ENCODE data around the gene PROZ. TPM values are rescaled to one million over a fixed set of nuclear protein-coding genes. Genes with fewer than 3 reads are reported as not detected.

PROZ gene
- total and polyA plus RNA-seq, 4 donors, result not detected

DNA sequence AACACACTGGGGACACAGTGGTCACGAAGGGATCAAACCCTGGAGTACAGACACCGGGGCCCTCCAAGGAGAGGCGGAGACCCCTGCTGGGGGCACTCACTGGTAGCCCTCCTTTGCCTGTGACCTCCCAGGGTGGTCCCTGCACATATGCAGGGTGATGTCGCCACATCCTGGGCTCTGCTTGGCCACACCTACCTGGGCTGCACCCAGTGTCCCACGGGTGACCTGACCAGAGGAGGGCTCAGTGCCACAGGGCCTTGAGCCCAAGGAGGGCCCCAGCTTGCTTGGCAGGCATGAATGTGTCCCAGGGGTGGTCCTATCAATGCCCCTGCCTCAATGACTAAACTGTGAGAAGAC is 45.9 kb downstream of the PROZ start:
- Histone ChIP-seq H3K27ac (ENCODE audit: low read depth in 1 of 2, low read length in 1 of 2) (peak overlapping the region in 1 of 2 donors; percentile 90), H3K9me3 (ENCODE audit: control insufficient read depth in 4 of 4, insufficient read depth in 3 of 4, low read length in 3 of 4) (no peaks in the 10 kb centered on the region), H3K4me3 (no peak overlapping the region), H3K4me1 (ENCODE audit: control insufficient read depth in 5 of 5, insufficient read depth in 5 of 5, low read length in 5 of 5) (peaks cover 0 to 27% (median 10%) of the 10 kb centered on the region in 5 donors), H3K9ac (ENCODE audit: insufficient read depth in 1 of 2, low read length in 2 of 2) (no peak overlapping the region), H3K36me3 (ENCODE audit: control insufficient read depth in 4 of 4, insufficient read depth in 4 of 4, low read length in 4 of 4) (peaks cover 0 to 8% (median 2%) of the 10 kb centered on the region in 4 donors), H3K27me3 (ENCODE audit: control insufficient read depth in 3 of 3, insufficient read depth in 3 of 3, low read length in 2 of 3) (no peaks in the 10 kb centered on the region)
- DNase-seq, result no peak
- no peak for ATAC-seq (ENCODE audit: insufficient read depth, low FRiP score)
- WGBS, 2 donors, result 88 to 90% methylated on average over 5 of the region's 5 CpGs
- TF ChIP-seq, protein P1, sequence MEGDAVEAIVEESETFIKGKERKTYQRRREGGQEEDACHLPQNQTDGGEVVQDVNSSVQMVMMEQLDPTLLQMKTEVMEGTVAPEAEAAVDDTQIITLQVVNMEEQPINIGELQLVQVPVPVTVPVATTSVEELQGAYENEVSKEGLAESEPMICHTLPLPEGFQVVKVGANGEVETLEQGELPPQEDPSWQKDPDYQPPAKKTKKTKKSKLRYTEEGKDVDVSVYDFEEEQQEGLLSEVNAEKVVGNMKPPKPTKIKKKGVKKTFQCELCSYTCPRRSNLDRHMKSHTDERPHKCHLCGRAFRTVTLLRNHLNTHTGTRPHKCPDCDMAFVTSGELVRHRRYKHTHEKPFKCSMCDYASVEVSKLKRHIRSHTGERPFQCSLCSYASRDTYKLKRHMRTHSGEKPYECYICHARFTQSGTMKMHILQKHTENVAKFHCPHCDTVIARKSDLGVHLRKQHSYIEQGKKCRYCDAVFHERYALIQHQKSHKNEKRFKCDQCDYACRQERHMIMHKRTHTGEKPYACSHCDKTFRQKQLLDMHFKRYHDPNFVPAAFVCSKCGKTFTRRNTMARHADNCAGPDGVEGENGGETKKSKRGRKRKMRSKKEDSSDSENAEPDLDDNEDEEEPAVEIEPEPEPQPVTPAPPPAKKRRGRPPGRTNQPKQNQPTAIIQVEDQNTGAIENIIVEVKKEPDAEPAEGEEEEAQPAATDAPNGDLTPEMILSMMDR (IDR thresholded peaks at IDR 0.05; ENCODE audit: control extremely low read depth, extremely low read depth), result no peak

DNA sequence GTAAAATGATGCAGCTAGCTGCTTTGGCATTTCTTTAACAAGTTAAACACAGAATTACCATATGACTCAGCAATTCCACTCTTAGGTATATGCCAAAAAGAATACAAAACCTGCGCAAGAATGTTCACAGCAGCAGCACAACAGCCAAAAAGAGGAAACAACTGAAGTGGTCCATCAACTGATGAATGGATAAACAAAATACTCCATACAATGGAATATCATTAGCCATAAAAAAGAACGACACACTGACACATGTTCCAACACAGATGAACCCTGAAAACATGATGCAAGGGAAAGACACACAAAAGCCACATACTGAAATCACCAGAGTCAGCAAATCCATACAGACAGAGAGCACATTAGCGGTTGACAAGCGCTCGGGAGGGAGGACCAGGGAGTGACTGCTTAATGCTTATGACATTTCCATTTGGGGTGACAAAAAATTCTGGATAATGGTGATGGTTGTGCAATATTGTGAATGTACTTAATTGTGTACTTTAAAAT is 47.0 kb downstream of the PROZ start:
- WGBS, 2 donors, result 62 to 74% methylated on average over 5 of the region's 5 CpGs
- TF ChIP-seq, protein P1 (IDR thresholded peaks at IDR 0.05; ENCODE audit: control extremely low read depth, extremely low read depth), result no peak
- DNase-seq (no peak), ATAC-seq (ENCODE audit: insufficient read depth, low FRiP score) (no peak)
- Histone ChIP-seq H3K4me1 (ENCODE audit: control insufficient read depth in 5 of 5, insufficient read depth in 5 of 5, low read length in 5 of 5) (peaks cover 0 to 27% (median 10%) of the 10 kb centered on the region in 5 donors), H3K9me3 (ENCODE audit: control insufficient read depth in 4 of 4, insufficient read depth in 3 of 4, low read length in 3 of 4) (no peaks in the 10 kb centered on the region), H3K36me3 (ENCODE audit: control insufficient read depth in 4 of 4, insufficient read depth in 4 of 4, low read length in 4 of 4) (peaks cover 0 to 4% (median 0%) of the 10 kb centered on the region in 4 donors), H3K27me3 (ENCODE audit: control insufficient read depth in 3 of 3, insufficient read depth in 3 of 3, low read length in 2 of 3) (no peaks in the 10 kb centered on the region), H3K27ac (ENCODE audit: low read depth in 1 of 2, low read length in 1 of 2) (peak overlapping the region in 1 of 2 donors; percentile 51), H3K9ac (ENCODE audit: insufficient read depth in 1 of 2, low read length in 2 of 2) (no peak overlapping the region), H3K4me3 (no peak overlapping the region)

DNA sequence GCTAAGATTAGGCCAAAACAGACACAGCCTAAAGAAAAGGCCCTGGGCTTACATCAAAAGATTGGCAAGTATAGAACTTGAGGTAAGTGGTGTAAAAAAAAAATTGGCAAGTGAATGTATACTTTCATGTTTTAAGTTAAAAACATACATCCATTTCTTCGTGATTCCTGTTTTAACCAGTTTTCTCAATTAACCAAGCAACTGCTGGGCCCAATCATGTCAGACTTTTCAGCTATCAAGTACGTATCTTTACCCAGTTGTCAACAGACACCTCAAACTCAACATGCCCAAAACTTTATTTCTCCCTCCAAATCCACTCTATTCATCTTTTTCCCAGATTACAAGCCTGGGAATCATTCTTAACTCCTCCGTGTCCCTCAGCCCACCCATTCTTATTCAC is 49.0 kb downstream of the PROZ start:
- Histone ChIP-seq H3K9ac (ENCODE audit: insufficient read depth in 1 of 2, low read length in 2 of 2) (peak overlapping the region; percentile 18 to 88), H3K27me3 (ENCODE audit: control insufficient read depth in 3 of 3, insufficient read depth in 3 of 3, low read length in 2 of 3) (no peaks in the 10 kb centered on the region), H3K36me3 (ENCODE audit: control insufficient read depth in 4 of 4, insufficient read depth in 4 of 4, low read length in 4 of 4) (peaks cover 0 to 7% (median 0%) of the 10 kb centered on the region in 4 donors), H3K9me3 (ENCODE audit: control insufficient read depth in 4 of 4, insufficient read depth in 3 of 4, low read length in 3 of 4) (no peaks in the 10 kb centered on the region), H3K4me3 (peak overlapping the region; percentile 83), H3K27ac (ENCODE audit: low read depth in 1 of 2, low read length in 1 of 2) (peak overlapping the region in 1 of 2 donors; percentile 100), H3K4me1 (ENCODE audit: control insufficient read depth in 5 of 5, insufficient read depth in 5 of 5, low read length in 5 of 5) (peaks cover 0 to 27% (median 12%) of the 10 kb centered on the region in 5 donors)
- TF ChIP-seq, protein P1 (IDR thresholded peaks at IDR 0.05; ENCODE audit: control extremely low read depth, extremely low read depth), result no peak
- 50 to 53% methylated on average over 3 of the region's 3 CpGs for WGBS, 2 donors
- ATAC-seq (ENCODE audit: insufficient read depth, low FRiP score) (no peak), DNase-seq (no peak)

All from lung (tissue), 12 donors.